Measurements from ENCODE around the gene NINJ2.

GRCh38 chr12:647385-648085 is 15.7 kb downstream of the NINJ2 start:
- no peak for TF ChIP-seq ZFP36 (IDR thresholded peaks at IDR 0.05; ENCODE audit: borderline replicate concordance, partially characterized antibody)
- TF ChIP-seq CTCF (IDR thresholded peaks at IDR 0.05): no peak
- no peak for TF ChIP-seq ELK1 (IDR thresholded peaks at IDR 0.05; ENCODE audit: low read depth, low read length)
- TF ChIP-seq EHMT2 (IDR thresholded peaks at IDR 0.05; ENCODE audit: low read depth): no peak
- no peak for TF ChIP-seq EP300 (IDR thresholded peaks at IDR 0.05)
- TF ChIP-seq MAX (IDR thresholded peaks at IDR 0.05): no peak
- TF ChIP-seq KDM1A (IDR thresholded peaks at IDR 0.05; ENCODE audit: low read depth): no peak
- TF ChIP-seq PHF8 (IDR thresholded peaks at IDR 0.05; ENCODE audit: borderline replicate concordance, low read depth): no peak
- no peak for TF ChIP-seq FOSL2 (IDR thresholded peaks at IDR 0.05)
- TF ChIP-seq FOSL2 (CRISPR knock-in tag; IDR thresholded peaks at IDR 0.05): no peak

Measured in A549 (cell line).